Neuronal stem cell (in vitro differentiated cells): ENCODE results near the gene GOSR2.

ENCODE experiments used
- DNase-seq: peaks from one replicate; pipeline ENCODE4 v3.0.0-alpha.2; 2013; ENCODE audit warnings: low spot score
- H2AFZ ChIP-seq: one replicate; pipeline ENCODE4 v1.6.1; 2013; ENCODE audit warnings: mild to moderate bottlenecking, low read length, inconsistent platforms
- H2AK5ac ChIP-seq: 2 replicates; pipeline ENCODE4 v1.6.1; 2013; ENCODE audit warnings: low read depth, mild to moderate bottlenecking, inconsistent platforms, low read length, moderate library complexity, mixed read lengths
- H2BK120ac ChIP-seq: 2 replicates; pipeline ENCODE4 v1.6.1; 2013; ENCODE audit warnings: low read depth, mild to moderate bottlenecking, inconsistent platforms, low read length, moderate library complexity, mixed read lengths
- H2BK12ac ChIP-seq: one replicate; pipeline ENCODE4 v1.6.1; 2013; ENCODE audit warnings: low read length, inconsistent platforms
- H2BK15ac ChIP-seq: 2 replicates; pipeline ENCODE4 v1.6.1; 2013; ENCODE audit warnings: mild to moderate bottlenecking, low read length, inconsistent platforms, mixed read lengths
- H2BK5ac ChIP-seq: one replicate; pipeline ENCODE4 v1.6.1; 2013; ENCODE audit warnings: inconsistent platforms, mild to moderate bottlenecking, low read length, moderate library complexity
- H3K14ac ChIP-seq: one replicate; pipeline ENCODE4 v1.6.1; 2013; ENCODE audit warnings: low read length, inconsistent platforms
- H3K18ac ChIP-seq: 2 replicates; pipeline ENCODE4 v1.6.1; 2013; ENCODE audit warnings: low read length, inconsistent platforms
- H3K23ac ChIP-seq: 2 replicates; pipeline ENCODE4 v1.6.1; 2013; ENCODE audit warnings: low read depth, mild to moderate bottlenecking, mixed read lengths, low read length, inconsistent platforms; ENCODE audit not compliant: poor library complexity
- H3K27ac ChIP-seq: replicated peaks from 3 replicates; pipeline ENCODE4 v1.5.1; 2013; ENCODE audit warnings: low read length, inconsistent platforms
- H3K27me3 ChIP-seq, 3 experiments: 2 replicates each; pipeline ENCODE4 v1.6.1; 2013; ENCODE audit warnings: low read length in 3 of 3, mild to moderate bottlenecking in 2 of 3, inconsistent platforms in 1 of 3, low read depth in 1 of 3, mixed read lengths in 1 of 3, moderate library complexity in 1 of 3; ENCODE audit not compliant: control insufficient read depth in 3 of 3, insufficient read depth in 3 of 3
- H3K36me3 ChIP-seq, 2 donors: replicated peaks in 1 of 2; 2 replicates each; pipeline ENCODE4 v1.6.1; 2013; ENCODE audit warnings: low read length in 2 of 2; ENCODE audit not compliant: control insufficient read depth in 2 of 2, insufficient read depth in 2 of 2
- H3K4ac ChIP-seq: 2 replicates; pipeline ENCODE4 v1.6.1; 2013; ENCODE audit warnings: inconsistent platforms, mild to moderate bottlenecking, low read length, moderate library complexity
- H3K4me1 ChIP-seq, 2 donors: 1 replicate in 1 of 2; 2 replicates in 1 of 2; pipeline ENCODE4 v1.6.1; 2013; ENCODE audit warnings: low read length in 2 of 2, low read depth in 1 of 2; ENCODE audit not compliant: control insufficient read depth in 2 of 2, insufficient read depth in 1 of 2
- H3K4me2 ChIP-seq: one replicate; pipeline ENCODE4 v1.6.1; 2013; ENCODE audit warnings: mild to moderate bottlenecking, low read length, inconsistent platforms; ENCODE audit not compliant: insufficient read depth, poor library complexity, severe bottlenecking
- H3K4me3 ChIP-seq, 2 donors: 2 replicates each; pipeline ENCODE4 v1.5.1; 2013; ENCODE audit warnings: low read length in 2 of 2, mild to moderate bottlenecking in 2 of 2, inconsistent platforms in 1 of 2, moderate library complexity in 1 of 2
- H3K79me1 ChIP-seq: one replicate; pipeline ENCODE4 v1.6.1; 2013; ENCODE audit warnings: low read depth, mild to moderate bottlenecking, inconsistent platforms, low read length, moderate library complexity
- H3K9ac ChIP-seq: one replicate; pipeline ENCODE4 v1.6.1; 2013; ENCODE audit warnings: mild to moderate bottlenecking, low read depth, low read length, inconsistent platforms; ENCODE audit not compliant: poor library complexity
- H3K9me3 ChIP-seq, 2 donors: replicated peaks in 1 of 2; 2 replicates each; pipeline versions ENCODE3 to v1.6.1; 2013; ENCODE audit warnings: low read length in 2 of 2, mild to moderate bottlenecking in 2 of 2, inconsistent platforms in 1 of 2, low read depth in 1 of 2, mixed read lengths in 1 of 2, moderate library complexity in 1 of 2; ENCODE audit not compliant: control insufficient read depth in 2 of 2, insufficient read depth in 1 of 2
- H4K8ac ChIP-seq: one replicate; pipeline ENCODE4 v1.6.1; 2013; ENCODE audit warnings: low read depth, mild to moderate bottlenecking, inconsistent platforms, low read length, moderate library complexity
- H4K91ac ChIP-seq: one replicate; pipeline ENCODE4 v1.6.1; 2013; ENCODE audit warnings: low read length, low read depth, mild to moderate bottlenecking, inconsistent platforms; ENCODE audit not compliant: poor library complexity
- WGBS, 2 donors: extraction: QIAGEN DNeasy Blood & Tissue Kit; methylation state at CpG; one replicate each; pipeline ENCODE4 v1.1.7; 2013; ENCODE audit warnings: missing lambda C conversion rate in 2 of 2, mixed read lengths in 1 of 2; ENCODE audit not compliant: insufficient read length in 2 of 2, insufficient replicate concordance in 1 of 2; ENCODE audit errors: extremely low coverage in 2 of 2; 5-methylcytosine and 5-hydroxymethylcytosine counted together

The GOSR2 gene

GRCh38 chr17:46960152-46960551 lies 37.2 kb downstream of the GOSR2 start:
- H3K4me1 ChIP-seq = peaks cover 0 to 19% of the 10 kb centered on the region in 2 donors
- no peak overlapping the region for H3K23ac ChIP-seq
- no peak overlapping the region for H3K4ac ChIP-seq
- H3K79me1 ChIP-seq = no peaks in the 10 kb centered on the region
- no peaks in the 10 kb centered on the region for H3K36me3 ChIP-seq
- no peak overlapping the region for H2BK12ac ChIP-seq
- H2AFZ ChIP-seq = no peak overlapping the region
- no peak overlapping the region for H3K14ac ChIP-seq
- H4K91ac ChIP-seq = no peak overlapping the region
- no peak for DNase-seq
- no peak overlapping the region for H4K8ac ChIP-seq
- H3K27ac ChIP-seq = no peak overlapping the region
- H3K4me2 ChIP-seq = no peak overlapping the region
- H3K18ac ChIP-seq = no peak overlapping the region
- no peak overlapping the region for H2BK5ac ChIP-seq
- H2BK15ac ChIP-seq = no peak overlapping the region
- H2BK120ac ChIP-seq = no peak overlapping the region
- no peak overlapping the region for H2AK5ac ChIP-seq
- no CpG with 5 or more reads among the region's 2 CpGs for WGBS, 2 donors
- no peaks in the 10 kb centered on the region for H3K27me3 ChIP-seq
- no peak overlapping the region for H3K9ac ChIP-seq
- H3K4me3 ChIP-seq = no peak overlapping the region
- H3K9me3 ChIP-seq = peaks cover 0 to 16% of the 10 kb centered on the region in 2 donors

- H2BK12ac ChIP-seq = no peak overlapping the region
- H3K9me3 ChIP-seq = peaks cover 0 to 16% of the 10 kb centered on the region in 2 donors
- H4K8ac ChIP-seq = no peak overlapping the region
- no peak overlapping the region for H3K4me2 ChIP-seq
- peak overlapping the region; percentile 53 for H3K9ac ChIP-seq
- H3K4ac ChIP-seq = no peak overlapping the region
- no peak overlapping the region for H3K23ac ChIP-seq
- no peak overlapping the region for H2BK5ac ChIP-seq
- H3K79me1 ChIP-seq = peaks cover under 1% of the 10 kb centered on the region
- H3K36me3 ChIP-seq = no peaks in the 10 kb centered on the region
- no peak overlapping the region for H2AFZ ChIP-seq
- H3K4me3 ChIP-seq = no peak overlapping the region
- no peak overlapping the region for H2BK15ac ChIP-seq
- H3K4me1 ChIP-seq = peaks cover 0 to 21% of the 10 kb centered on the region in 2 donors
- H3K27ac ChIP-seq = no peak overlapping the region
- H3K27me3 ChIP-seq = no peaks in the 10 kb centered on the region
- no peak overlapping the region for H3K14ac ChIP-seq
- no peak for DNase-seq
- WGBS, 2 donors = no CpG with 5 or more reads among the region's 1 CpG
- H2BK120ac ChIP-seq = no peak overlapping the region
- no peak overlapping the region for H2AK5ac ChIP-seq
- H3K18ac ChIP-seq = no peak overlapping the region
- no peak overlapping the region for H4K91ac ChIP-seq
These were observed 39.4 kb downstream of the GOSR2 start for GRCh38 chr17:46962374-46962790.

GRCh38 chr17:46963571-46963970 lies 40.6 kb downstream of the GOSR2 start:
- Histone ChIP-seq H3K9ac (no peak overlapping the region), H3K14ac (no peak overlapping the region), H3K27ac (no peak overlapping the region), H2BK120ac (no peak overlapping the region), H3K79me1 (peaks cover 3% of the 10 kb centered on the region), H3K18ac (no peak overlapping the region), H3K36me3 (no peaks in the 10 kb centered on the region), H4K91ac (no peak overlapping the region), H3K4me2 (no peak overlapping the region), H3K27me3 (no peaks in the 10 kb centered on the region), H3K4ac (no peak overlapping the region), H2BK12ac (no peak overlapping the region), H2BK15ac (no peak overlapping the region), H3K4me3 (no peak overlapping the region), H3K23ac (no peak overlapping the region), H3K4me1 (peaks cover 0 to 10% of the 10 kb centered on the region in 2 donors), H2AK5ac (no peak overlapping the region), H4K8ac (no peak overlapping the region), H2AFZ (no peak overlapping the region), H2BK5ac (no peak overlapping the region), H3K9me3 (peaks cover 0 to 16% of the 10 kb centered on the region in 2 donors)
- no CpG with 5 or more reads among the region's 2 CpGs for WGBS, 2 donors
- no peak for DNase-seq

GRCh38 chr17:46964315-46965265 lies 41.6 kb downstream of the GOSR2 start:
- Histone ChIP-seq H3K4me3 (no peak overlapping the region), H2BK15ac (no peak overlapping the region), H3K27ac (no peak overlapping the region)

More at GRCh38 chr17:46964315-46965265, 41.6 kb downstream of the GOSR2 start:
- Histone ChIP-seq H3K4me1 (peaks cover 0 to 4% of the 10 kb centered on the region in 2 donors), H3K4me2 (no peak overlapping the region), H3K4ac (no peak overlapping the region), H4K8ac (no peak overlapping the region), H4K91ac (no peak overlapping the region), H3K27me3 (no peaks in the 10 kb centered on the region), H3K23ac (no peak overlapping the region), H3K14ac (no peak overlapping the region), H2AFZ (no peak overlapping the region), H2BK120ac (no peak overlapping the region), H3K36me3 (no peaks in the 10 kb centered on the region), H2BK5ac (no peak overlapping the region), H2BK12ac (no peak overlapping the region), H3K18ac (no peak overlapping the region), H3K9ac (no peak overlapping the region), H3K79me1 (peaks cover 3% of the 10 kb centered on the region), H3K9me3 (peaks cover 0 to 15% of the 10 kb centered on the region in 2 donors), H2AK5ac (no peak overlapping the region)
- WGBS, 2 donors = no CpG with 5 or more reads among the region's 9 CpGs
- peak; percentile 35 for DNase-seq
